HepG2 (cell line): Measurements from ENCODE around the gene MOGAT3. TPM values are rescaled to one million over a fixed set of nuclear protein-coding genes. Genes with fewer than 3 reads are reported as not detected.

ENCODE experiments used
- ATAC-seq: fragments of 200-7000 bp; cut with Tn5 transposase; 3 replicates; pipeline ENCODE4 v1.9.1; 2020; ENCODE audit warnings: mild to moderate bottlenecking, moderate library complexity
- BruUV-seq: library from RNA; stranded (reverse); fragments of 400-500 nt; replicated peaks from 2 replicates; lab custom pipeline; 2021; lab: Mats Ljungman, UMichigan
- CTCF ChIA-PET: fragments of 300-600 bp; formaldehyde crosslinking; extraction: SDS; loops from one replicate; lab custom pipeline; 2021; ENCODE audit warnings: low total read pairs, inconsistent platforms, low intra/inter-chr PET ratio; lab: Yijun Ruan, JAX
- POLR2A ChIA-PET: fragments of 350-600 bp; sonication (Branson Sonifier 250); formaldehyde crosslinking; loops from one replicate; lab custom pipeline; 2020; ENCODE audit warnings: antibody characterized with exemption, inconsistent platforms; lab: Yijun Ruan, JAX
- DNase-seq: peaks from one replicate; pipeline ENCODE4 v3.0.0-alpha.2; 2015; ENCODE audit warnings: low spot score
- FAIRE-seq: peaks from 3 replicates; lab custom pipeline; 2011; peaks lifted over from hg19 to GRCh38; lab: Jason Lieb, UNC
- H2AFZ ChIP-seq: one replicate; pipeline ENCODE4 v1.6.1; 2011; ENCODE audit warnings: low read length, inconsistent platforms
- H3K27ac ChIP-seq: fragments of 300-600 bp; 3 replicates; pipeline ENCODE4 v1.8.0; 2011; ENCODE audit warnings: mixed run types, mild to moderate bottlenecking, mixed read lengths, low read length, inconsistent platforms; ENCODE audit not compliant: insufficient read depth; ENCODE audit errors: extremely low read length
- H3K27me3 ChIP-seq, 2 experiments: fragments of 200-600 bp in 1 of 2; 2 replicates in 1 of 2; 3 replicates in 1 of 2; pipeline versions ENCODE4 v1.6.0 to v1.8.0; 2011; ENCODE audit warnings: low read length in 2 of 2, mild to moderate bottlenecking in 2 of 2, moderate library complexity in 2 of 2, inconsistent platforms in 1 of 2; ENCODE audit not compliant: insufficient read depth in 2 of 2, control insufficient read depth in 1 of 2
- H3K36me3 ChIP-seq, 2 experiments: fragments of 200-600 bp in 1 of 2; replicated peaks in 1 of 2; 2 replicates in 1 of 2; 3 replicates in 1 of 2; pipeline versions ENCODE4 v1.5.1 to v1.8.0; 2011; ENCODE audit warnings: low read length in 2 of 2, inconsistent platforms in 1 of 2; ENCODE audit not compliant: insufficient read depth in 2 of 2, control insufficient read depth in 1 of 2
- H3K4me1 ChIP-seq: 2 replicates; pipeline ENCODE4 v1.5.1; 2012; ENCODE audit warnings: low read length, inconsistent platforms; ENCODE audit not compliant: insufficient read depth
- H3K4me2 ChIP-seq: 2 replicates; pipeline ENCODE4 v1.6.0; 2011; ENCODE audit warnings: low read depth, low read length, inconsistent platforms
- H3K4me3 ChIP-seq, 3 experiments: fragments of 200-600 bp in 1 of 3; sonication (generic), shearing (Covaris generic) in 1 of 3; replicated peaks in 1 of 3; 2 replicates each; pipeline ENCODE4 v1.5.1; 2011 to 2016; ENCODE audit warnings: low read length in 3 of 3, inconsistent platforms in 2 of 3, low read depth in 2 of 3, mild to moderate bottlenecking in 2 of 3, control low read depth in 1 of 3, mixed read lengths in 1 of 3; ENCODE audit not compliant: insufficient read depth in 1 of 3
- H3K79me2 ChIP-seq: one replicate; pipeline ENCODE4 v1.6.1; 2011; ENCODE audit warnings: low read length, inconsistent platforms; ENCODE audit not compliant: insufficient read depth
- H3K9ac ChIP-seq: 2 replicates; pipeline ENCODE4 v1.6.0; 2011; ENCODE audit warnings: mild to moderate bottlenecking, low read depth, low read length, inconsistent platforms; ENCODE audit not compliant: insufficient read depth
- H3K9me3 ChIP-seq: 2 replicates; pipeline ENCODE4 v1.5.1; 2012; ENCODE audit warnings: mild to moderate bottlenecking, low read length
- H4K20me1 ChIP-seq: 2 replicates; pipeline ENCODE4 v1.6.0; 2011; ENCODE audit warnings: inconsistent platforms, mild to moderate bottlenecking, low read length, moderate library complexity; ENCODE audit not compliant: insufficient read depth
- AFF4 ChIP-seq: sonication (generic); formaldehyde crosslinking; IDR thresholded peaks from 2 replicates; pipeline ENCODE4 v1.4.0; 2020; ENCODE audit warnings: missing genetic modification reagents
- AGO1 ChIP-seq: fragments of 200-400 bp; formaldehyde crosslinking; IDR thresholded peaks from 2 replicates; pipeline ENCODE4 v1.6.1; 2017; ENCODE audit warnings: mild to moderate bottlenecking, low read depth, low read length, moderate library complexity; ENCODE audit not compliant: poor library complexity, severe bottlenecking
- AGO2 ChIP-seq: fragments of 200-400 bp; formaldehyde crosslinking; optimal IDR thresholded peaks from 2 replicates; pipeline ENCODE3; 2017; ENCODE audit warnings: mild to moderate bottlenecking, low read depth, low read length, moderate library complexity
- ATF7 ChIP-seq, 2 experiments: fragments of 450-650 bp in 1 of 2; sonication (generic) in 1 of 2; formaldehyde crosslinking in 1 of 2; IDR thresholded peaks; 2 replicates each; pipeline versions ENCODE4 v1.4.0 to v1.6.1; 2016 to 2020; ENCODE audit warnings: antibody characterized with exemption in 1 of 2, mild to moderate bottlenecking in 1 of 2, missing genetic modification reagents in 1 of 2
- DR1 ChIP-seq: sonication (generic); formaldehyde crosslinking; IDR thresholded peaks from 2 replicates; pipeline ENCODE4 v1.8.0; 2021; ENCODE audit warnings: mild to moderate bottlenecking, missing genetic modification reagents, inconsistent platforms
- PBX2 ChIP-seq: IDR thresholded peaks from 2 replicates; pipeline ENCODE4 v1.6.1; 2016; ENCODE audit warnings: control low read depth
- POLR2A ChIP-seq, 2 experiments: IDR thresholded peaks; 2 replicates each; pipeline ENCODE4 v1.6.1; 2011; ENCODE audit warnings: low read depth in 2 of 2, low read length in 2 of 2, mild to moderate bottlenecking in 1 of 2, moderate library complexity in 1 of 2; ENCODE audit not compliant: insufficient read depth in 1 of 2
- RBFOX2 ChIP-seq: fragments of 200-400 bp; formaldehyde crosslinking; IDR thresholded peaks from 2 replicates; pipeline ENCODE4 v1.6.1; 2017; ENCODE audit warnings: low read depth, mild to moderate bottlenecking, low read length
- SMAD9 ChIP-seq: sonication (generic); formaldehyde crosslinking; IDR thresholded peaks from 2 replicates; pipeline ENCODE4 v1.5.1; 2020; ENCODE audit warnings: mild to moderate bottlenecking, missing genetic modification reagents
- TFAP4 ChIP-seq: sonication (generic); IDR thresholded peaks from 2 replicates; pipeline ENCODE4 v1.6.1; 2016; ENCODE audit warnings: low read depth, borderline replicate concordance
- ZBTB14 ChIP-seq: sonication (generic); formaldehyde crosslinking; IDR thresholded peaks from 2 replicates; pipeline ENCODE4 v1.4.0; 2020; ENCODE audit warnings: missing genetic modification reagents
- ZNF205 ChIP-seq: IDR thresholded peaks from 2 replicates; pipeline ENCODE4 v1.6.1; 2018; ENCODE audit warnings: missing biosample characterization, missing genetic modification reagents
- ZNF251 ChIP-seq: sonication (generic); formaldehyde crosslinking; IDR thresholded peaks from 2 replicates; pipeline ENCODE4 v1.9.0; 2021; ENCODE audit warnings: mild to moderate bottlenecking, missing genetic modification reagents
- ZNF264 ChIP-seq: sonication (generic); formaldehyde crosslinking; IDR thresholded peaks from 2 replicates; pipeline ENCODE4 v1.4.0; 2020; ENCODE audit warnings: missing genetic modification reagents
- ZNF276 ChIP-seq: sonication (generic); formaldehyde crosslinking; IDR thresholded peaks from 2 replicates; pipeline ENCODE4 v1.4.0; 2020; ENCODE audit warnings: mild to moderate bottlenecking, low read depth, missing genetic modification reagents
- ZNF337 ChIP-seq: sonication (generic); formaldehyde crosslinking; IDR thresholded peaks from 2 replicates; pipeline ENCODE4 v1.5.1; 2020; ENCODE audit warnings: missing genetic modification reagents, low read depth, mild to moderate bottlenecking, borderline replicate concordance
- WGBS: methylation state at CpG from one replicate; pipeline ENCODE4 v1.1.6; 2017; ENCODE audit warnings: low lambda C conversion rate; 5-methylcytosine and 5-hydroxymethylcytosine counted together
- in situ Hi-C: cut with HindIII; loops from 2 replicates; pipeline ENCODE4 v1.10.0; 2017; ENCODE audit warnings: low pct_unique_long_range_greater_than_20kb; ENCODE audit not compliant: extremely low pct_ligation_motif_present
- intact Hi-C: fragments of 100-400 bp; cut with micrococcal nuclease; formaldehyde crosslinking; loops from one replicate; pipeline ENCODE4 v1.10.0; 2022; ENCODE audit not compliant: unreplicated experiment
- polyA plus RNA-seq, 8 experiments: library from polyadenylated mRNA; depleted of rRNA in 3 of 8; stranded (reverse) in 7 of 8; unstranded in 1 of 8; fragments of >200 nt; fragmentation: Illumina TruSeq in 4 of 8; extraction: Trizol in 4 of 8; gene quantifications; 2 replicates each; pipeline versions ENCODE4 v1.2.1 to v1.2.3, GENCODE V29; 2011 to 2016; ENCODE audit warnings: low read depth in 4 of 8, missing spikeins in 1 of 8, mixed read lengths in 1 of 8; ENCODE audit not compliant: insufficient read depth in 1 of 8
- total RNA-seq, 5 experiments: library from RNA; depleted of rRNA; stranded (reverse); fragments of >200 nt; fragmentation: Illumina TruSeq; extraction: Trizol; gene quantifications; 2 replicates each; pipeline ENCODE4 v1.2.3, GENCODE V29; 2016; ENCODE audit warnings: low read depth in 1 of 5

The MOGAT3 gene
- total and polyA plus RNA-seq, 2 of the 13 experiments (the other 11 are each of a cell fraction or from before 2014, with no cell fraction given) = 22.5 to 30.5 TPM

GRCh38 chr7:101206665-101207042, 5.8 kb upstream of the MOGAT3 start:
- BruUV-seq = no TSS peak
- in situ Hi-C loops = no loop called here
- Histone ChIP-seq H4K20me1 (no peaks in the 10 kb centered on the region), H2AFZ (no peak overlapping the region), H3K36me3 (peaks cover 12 to 23% of the 10 kb centered on the region in 2 experiments; a peak in 4 of 5 replicates), H3K4me3 (no peak overlapping the region), H3K79me2 (no peaks in the 10 kb centered on the region), H3K4me1 (peaks cover 19% of the 10 kb centered on the region)
- POLR2A ChIA-PET = interaction anchor here (0.6 to 11.6 kb wide), 3 partner anchors 9 to 93 kb away, joined by 3 to 202 read pairs (median 6); partner anchors contain the start of genes CLDN15, PLOD3 and ZNHIT1
- DNase-seq = no peak
- ATAC-seq = no peak
- WGBS = 94% methylated on average over 18 of the region's 19 CpGs
- no peak for TF ChIP-seq ATF7 (IDR thresholded peaks at IDR 0.05)
- no peak for TF ChIP-seq ATF7 (CRISPR knock-in tag; IDR thresholded peaks at IDR 0.05)
- TF ChIP-seq ZNF251 (CRISPR knock-in tag) = no peak
- peak in 1 of 2 experiments; percentile 43; a peak in 1 of 4 replicates for TF ChIP-seq POLR2A (IDR thresholded peaks at IDR 0.05; ENCODE audit: insufficient read depth in 1 of 2, low read depth in 2 of 2, low read length in 2 of 2)
- TF ChIP-seq DR1 (CRISPR knock-in tag) = no peak
- TF ChIP-seq ZBTB14 (CRISPR knock-in tag) = no peak
- TF ChIP-seq TFAP4 = no peak
- no peak for TF ChIP-seq ZNF264 (CRISPR knock-in tag)
- TF ChIP-seq RBFOX2 = 0 out of 2 replicates have a peak, but pooled peaks have one; percentile 53
- peak; percentile 71 for TF ChIP-seq AGO1
- no peak for TF ChIP-seq AFF4 (CRISPR knock-in tag)
- no peak for TF ChIP-seq ZNF276 (CRISPR knock-in tag)
- no peak for TF ChIP-seq SMAD9 (CRISPR knock-in tag)
- TF ChIP-seq ZNF337 (CRISPR knock-in tag) = no peak
- TF ChIP-seq ZNF205 (CRISPR knock-in tag) = no peak
- no peak for TF ChIP-seq PBX2 (CRISPR knock-in tag)
- peak; percentile 6 for TF ChIP-seq AGO2
- TF ChIP-seq, all 625 proteins: peak for 4
- Histone ChIP-seq H3K4me2 (no peak overlapping the region), H3K9ac (no peak overlapping the region), H3K9me3 (no peaks in the 10 kb centered on the region), H3K27me3 (no peaks in the 10 kb centered on the region), H3K27ac (no peak overlapping the region)
- intact Hi-C loops = no loop called here
- no peak for FAIRE-seq
- CTCF ChIA-PET = no interaction called here
